Measurements from ENCODE around the gene XYLT2. TPM values are rescaled to one million over a fixed set of nuclear protein-coding genes. Genes with fewer than 3 reads are reported as not detected.

Gene XYLT2
- total RNA-seq, 2 experiments from 2014 or later = 24.4 to 25.3 TPM

- ChIA-PET POLR2A (interaction anchor here (0.8 to 5.3 kb wide), 6 partner anchors 12 to 119 kb away, joined by 3 to 69 read pairs (median 5); partner anchors contain the start of genes EME1 and MRPL27), CTCF (interaction anchor here (2.3 to 4.8 kb wide), 3 partner anchors 12 to 254 kb away, joined by 6 to 69 read pairs (median 8); partner anchors contain the start of genes LRRC59 and PDK2)
- DNase-seq (no peak), ATAC-seq (no peak)
- Mint-ChIP-seq H3K27me3 (no peaks in the 10 kb centered on the region), H3K36me3 (ENCODE audit: low read depth) (peaks cover 3% of the 10 kb centered on the region), H3K4me3 (peak overlapping the region; percentile 91), H3K4me1 (ENCODE audit: low read depth) (peaks cover 33% of the 10 kb centered on the region), H3K27ac (peak overlapping the region; percentile 65), H3K9me3 (no peaks in the 10 kb centered on the region)
- intact Hi-C loops (cut with micrococcal nuclease) = no loop called here
- TF ChIP-seq CTCF (IDR thresholded peaks at IDR 0.05) = no peak
These were observed 2.8 kb downstream of the XYLT2 start for GRCh38 chr17:50348522-50349242.

- intact Hi-C loops (cut with micrococcal nuclease) = no loop called here
- ChIA-PET CTCF (interaction anchor here (2.3 to 4.8 kb wide), 2 partner anchors 12 to 48 kb away, joined by 8 to 69 read pairs; partner anchors contain the start of gene LRRC59), POLR2A (interaction anchor here (0.8 to 5.3 kb wide), 5 partner anchors 12 to 119 kb away, joined by 3 to 69 read pairs (median 4); partner anchors contain the start of genes EME1 and MRPL27)
- peak overlapping the region; percentile 28 for H3K27ac Mint-ChIP-seq
- H3K27me3 Mint-ChIP-seq = no peaks in the 10 kb centered on the region
- no peaks in the 10 kb centered on the region for H3K9me3 Mint-ChIP-seq
- no peak overlapping the region for H3K4me3 Mint-ChIP-seq
- TF ChIP-seq CTCF (IDR thresholded peaks at IDR 0.05) = no peak
- DNase-seq (no peak), ATAC-seq (no peak)
- H3K36me3 Mint-ChIP-seq (ENCODE audit: low read depth) = peaks cover 4% of the 10 kb centered on the region
- peaks cover 33% of the 10 kb centered on the region for H3K4me1 Mint-ChIP-seq (ENCODE audit: low read depth)
These were observed 3.3 kb downstream of the XYLT2 start for GRCh38 chr17:50349243-50349600.

GRCh38 chr17:50350733-50351132, 4.8 kb downstream of the XYLT2 start:
- intact Hi-C loops (cut with micrococcal nuclease) = no loop called here
- TF ChIP-seq CTCF (IDR thresholded peaks at IDR 0.05) = no peak
- ChIA-PET POLR2A (no interaction called here), CTCF (interaction anchor here (2.3 kb wide), 1 partner anchor 11 kb away, joined by 16 read pairs; no protein-coding TSS in a partner anchor)
- Mint-ChIP-seq H3K36me3 (ENCODE audit: low read depth) (peaks cover 10% of the 10 kb centered on the region), H3K4me3 (no peak overlapping the region), H3K27ac (no peak overlapping the region), H3K4me1 (ENCODE audit: low read depth) (peaks cover 26% of the 10 kb centered on the region), H3K27me3 (no peaks in the 10 kb centered on the region), H3K9me3 (no peaks in the 10 kb centered on the region)
- DNase-seq (no peak), ATAC-seq (no peak)

- H3K27ac Mint-ChIP-seq = no peak overlapping the region
- ChIA-PET CTCF (interaction anchor here (2.3 kb wide), 1 partner anchor 10 kb away, joined by 16 read pairs; no protein-coding TSS in a partner anchor), POLR2A (interaction anchor here (0.8 to 1.4 kb wide), 3 partner anchors 10 to 16 kb away, joined by 3 to 5 read pairs (median 4); no protein-coding TSS in a partner anchor)
- DNase-seq (no peak), ATAC-seq (no peak)
- no peaks in the 10 kb centered on the region for H3K9me3 Mint-ChIP-seq
- no peak overlapping the region for H3K4me3 Mint-ChIP-seq
- intact Hi-C loops (cut with micrococcal nuclease) = no loop called here
- no peak for TF ChIP-seq CTCF (IDR thresholded peaks at IDR 0.05)
- peaks cover 19% of the 10 kb centered on the region for H3K36me3 Mint-ChIP-seq (ENCODE audit: low read depth)
- H3K27me3 Mint-ChIP-seq = no peaks in the 10 kb centered on the region
- peaks cover 20% of the 10 kb centered on the region for H3K4me1 Mint-ChIP-seq (ENCODE audit: low read depth)
These were observed 6.3 kb downstream of the XYLT2 start for GRCh38 chr17:50352072-50352692.

Data from activated CD8-positive, alpha-beta T cell treated with anti-CD3 and anti-CD28 coated beads for 36 hours (primary cell).